GM19099 (cell line): ENCODE measurements around the gene SDHA.

Experiments
- POLR2A ChIP-seq: IDR thresholded peaks from 3 replicates; pipeline ENCODE4 v1.6.1; 2011; ENCODE audit warnings: low read depth; ENCODE audit not compliant: insufficient read length; ENCODE audit errors: extremely low read depth

SDHA gene

GRCh38 chr5:217494-218456, at the start of gene SDHA, which contains the start of gene CCDC127:
SDHA (plus strand) TSS chr5:218320; CDS start chr5:218356, 36 bp downstream.
CCDC127 (minus strand) TSS chr5:218153; CDS start chr5:216849, 1,304 bp downstream.
- peak; percentile 77 for TF ChIP-seq POLR2A

DNA sequence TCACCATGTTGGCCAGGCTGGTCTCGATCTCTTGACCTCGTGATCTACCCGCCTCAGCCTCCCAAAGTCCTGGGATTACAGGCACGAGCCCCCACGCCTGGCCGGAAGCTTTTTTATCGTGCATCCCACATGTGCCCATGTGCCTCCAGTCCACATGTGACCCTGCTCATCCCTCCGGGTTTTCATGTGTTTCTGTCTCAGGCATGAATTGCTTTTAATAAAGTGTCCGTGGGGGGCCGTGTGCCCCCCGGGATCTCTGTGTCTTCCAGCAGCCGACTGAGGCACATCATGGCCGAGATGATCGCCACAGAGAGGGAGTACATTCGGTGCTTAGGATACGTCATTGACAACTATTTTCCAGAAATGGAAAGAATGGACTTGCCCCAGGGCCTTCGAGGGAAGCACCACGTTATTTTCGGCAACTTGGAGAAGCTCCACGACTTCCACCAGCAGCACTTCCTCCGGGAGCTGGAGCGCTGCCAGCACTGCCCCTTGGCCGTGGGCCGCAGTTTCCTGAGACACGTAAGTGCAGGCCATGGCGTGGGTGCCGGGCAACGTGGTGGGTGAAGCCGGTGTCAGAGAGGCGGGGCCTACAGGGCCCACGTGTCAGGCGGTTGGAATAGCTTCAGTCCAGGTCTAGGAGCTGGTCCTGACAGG, 48.9 kb upstream of the SDHA start:
- no peak for TF ChIP-seq POLR2A

DNA sequence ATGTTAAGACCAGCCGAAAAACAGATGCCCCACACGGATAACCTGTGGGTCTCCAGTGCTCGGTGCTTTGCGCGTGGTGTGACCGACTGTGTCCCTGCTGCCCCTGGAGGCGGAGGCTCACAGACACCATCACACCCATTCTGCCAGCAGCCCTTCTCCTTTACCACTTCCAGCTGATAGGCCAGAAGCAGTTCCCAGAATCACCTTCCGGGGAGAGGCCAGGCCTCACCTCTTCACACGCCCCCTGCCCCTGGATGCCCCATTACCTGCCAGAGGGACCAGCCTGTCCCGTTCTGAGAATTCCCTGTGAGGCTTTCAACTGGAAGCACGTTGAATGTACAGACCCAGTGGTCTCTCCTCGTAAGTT, 48.4 kb upstream of the SDHA start:
- TF ChIP-seq POLR2A, result no peak

GRCh38 chr5:170971-171800, 46.9 kb upstream of the SDHA start:
- no peak for TF ChIP-seq POLR2A

- TF ChIP-seq POLR2A, result no peak
These were observed 46.3 kb upstream of the SDHA start for GRCh38 chr5:171801-172331.

GRCh38 chr5:172421-172820, 45.7 kb upstream of the SDHA start:
- no peak for TF ChIP-seq POLR2A

DNA sequence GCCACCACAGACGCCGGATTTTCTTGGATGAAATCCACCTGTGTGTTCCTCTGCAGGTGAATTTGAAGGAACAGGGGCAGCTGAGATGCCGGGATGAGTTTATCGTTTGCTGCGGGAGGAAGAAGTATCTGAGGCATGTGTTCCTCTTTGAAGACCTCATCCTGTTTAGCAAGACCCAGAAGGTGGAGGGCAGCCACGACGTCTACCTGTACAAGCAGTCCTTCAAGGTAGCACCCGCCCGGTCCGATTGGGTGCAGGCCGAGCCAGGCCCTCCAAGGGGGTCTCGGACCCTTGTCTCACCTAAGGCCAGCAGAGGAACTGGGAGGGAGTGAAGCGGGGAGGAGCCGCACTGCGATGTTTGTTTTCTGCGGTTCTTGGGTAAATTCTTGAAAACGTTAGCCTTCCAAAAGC, 45.3 kb upstream of the SDHA start:
- TF ChIP-seq POLR2A, result no peak

DNA sequence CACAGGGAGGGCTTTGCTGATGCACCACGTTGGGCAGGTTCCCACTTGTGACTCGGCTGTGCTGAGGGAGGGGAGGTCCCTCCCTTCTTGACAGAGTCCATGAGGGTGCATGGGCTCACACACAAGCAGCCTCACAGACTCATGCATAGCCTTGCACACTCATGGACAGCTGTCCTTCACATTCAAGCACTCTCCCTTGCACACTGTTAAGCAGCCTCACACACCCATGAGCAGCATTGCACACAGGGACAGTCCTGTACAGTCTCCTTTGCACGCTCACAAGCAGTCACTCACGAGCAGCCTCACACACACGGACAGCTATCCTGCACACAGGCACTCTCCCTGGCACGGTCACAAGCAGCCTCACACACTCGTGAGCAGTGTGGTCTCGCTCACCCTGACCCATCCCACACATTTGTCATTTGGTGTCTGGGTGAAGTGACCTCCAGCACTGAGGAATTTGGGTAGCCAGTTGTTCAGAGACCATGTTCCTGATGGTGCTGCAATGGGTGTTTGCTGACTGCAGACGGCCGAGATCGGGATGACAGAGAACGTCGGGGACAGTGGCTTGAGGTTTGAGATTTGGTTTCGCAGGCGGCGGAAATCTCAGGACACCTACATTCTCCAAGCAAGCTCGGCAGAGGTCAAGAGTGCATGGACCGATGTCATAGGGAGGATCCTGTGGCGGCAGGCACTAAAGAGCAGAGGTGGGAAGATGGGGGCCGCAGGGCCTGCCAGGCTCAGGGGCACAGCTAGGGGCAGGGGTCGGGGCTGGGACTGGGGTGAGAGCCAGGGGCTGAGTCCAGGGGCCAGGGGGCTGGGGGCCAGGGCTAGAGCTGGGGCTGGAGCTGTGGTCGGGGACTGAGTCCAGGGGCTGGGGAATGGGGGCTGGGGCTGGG, 44.5 kb upstream of the SDHA start:
- no peak for TF ChIP-seq POLR2A

GRCh38 chr5:174291-174600, 43.9 kb upstream of the SDHA start:
- no peak for TF ChIP-seq POLR2A

DNA sequence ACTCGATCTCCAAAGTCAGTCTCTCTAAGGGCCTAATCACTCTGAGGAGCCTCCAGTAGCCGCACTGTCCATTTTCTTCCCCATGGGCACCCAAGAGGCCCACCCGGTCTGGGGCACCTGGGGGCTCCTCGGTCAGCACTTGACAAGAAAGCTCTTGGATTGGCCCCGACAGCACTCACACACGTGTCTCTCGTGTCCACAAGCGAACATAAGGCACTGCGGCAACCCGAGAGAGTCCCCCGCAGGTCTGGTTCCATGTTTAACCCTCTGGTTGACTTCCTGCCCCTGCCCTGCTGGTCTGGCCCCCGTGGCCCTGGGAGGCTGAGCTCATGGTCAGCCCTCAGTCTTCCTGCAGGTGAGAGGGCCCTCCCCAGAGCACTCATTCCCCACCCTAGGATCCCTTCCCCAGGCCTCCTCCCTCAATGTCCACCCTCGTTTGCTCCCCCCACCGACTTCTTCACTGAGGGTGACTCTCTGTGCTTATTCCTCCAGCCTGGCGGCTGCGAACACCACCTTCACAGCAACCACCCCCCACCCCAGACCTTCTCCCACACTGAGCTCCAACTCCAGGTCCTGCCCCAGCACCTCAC, 43.1 kb upstream of the SDHA start:
- TF ChIP-seq POLR2A, result no peak

DNA sequence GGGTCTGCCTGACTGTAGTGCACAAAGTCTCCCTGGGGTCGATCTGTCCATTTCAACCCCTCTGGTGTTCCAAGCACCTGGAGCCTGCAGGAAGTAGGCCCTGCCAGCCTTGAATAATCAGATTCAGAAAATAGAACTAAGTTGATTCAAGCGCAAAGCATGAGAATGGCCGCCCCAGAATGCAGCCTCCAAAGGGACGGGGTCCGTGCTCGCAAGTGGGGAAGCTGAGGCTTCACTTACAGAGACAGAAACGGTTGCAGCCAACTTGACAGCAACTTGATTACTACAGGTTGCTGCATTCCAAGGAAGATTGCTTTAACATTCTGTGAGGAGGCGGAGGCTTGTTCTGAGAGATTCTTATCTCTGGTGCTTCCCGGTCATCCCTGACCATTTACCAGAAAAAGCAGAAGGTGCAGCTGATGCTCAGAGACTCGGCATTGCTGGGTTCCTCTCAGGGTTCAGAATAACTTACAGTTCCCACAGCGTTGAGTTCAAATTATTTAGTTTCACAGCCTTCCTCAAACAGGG, 41.8 kb upstream of the SDHA start:
- no peak for TF ChIP-seq POLR2A

GRCh38 chr5:178110-178509, 40.0 kb upstream of the SDHA start:
- TF ChIP-seq POLR2A, result no peak

- TF ChIP-seq POLR2A, result no peak
These were observed 38.7 kb upstream of the SDHA start for GRCh38 chr5:179401-179800.

DNA sequence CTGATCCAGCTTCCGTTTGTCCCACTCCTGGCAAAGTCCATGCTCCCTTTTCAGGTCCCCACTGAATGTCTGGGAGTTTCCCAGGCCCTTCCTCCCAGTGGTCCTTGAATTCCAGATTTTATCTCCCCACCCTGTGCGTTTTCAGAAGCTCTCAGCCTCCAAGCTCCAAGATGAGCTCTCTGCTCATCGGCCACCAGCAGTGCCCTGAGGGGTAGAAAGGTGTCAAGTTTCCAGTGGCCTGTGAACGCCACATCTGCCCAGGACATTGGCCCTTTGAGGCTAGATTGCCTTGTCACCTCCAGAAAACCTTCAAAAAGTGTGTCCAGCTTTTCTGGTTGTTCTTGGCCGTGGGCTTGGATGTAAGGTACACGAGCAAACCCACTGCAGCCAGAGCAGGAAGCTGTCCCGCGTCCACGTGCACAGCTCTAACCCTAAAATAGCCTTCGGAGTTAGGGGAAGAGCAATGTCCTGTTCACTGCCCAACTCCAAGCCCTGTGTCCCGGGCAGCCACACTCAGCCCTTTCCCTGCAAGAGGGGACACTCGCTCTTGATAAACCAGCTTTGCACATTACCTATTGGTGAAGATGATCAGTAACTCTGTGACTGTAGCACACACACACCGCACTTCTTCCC, 37.7 kb upstream of the SDHA start:
- no peak for TF ChIP-seq POLR2A

DNA sequence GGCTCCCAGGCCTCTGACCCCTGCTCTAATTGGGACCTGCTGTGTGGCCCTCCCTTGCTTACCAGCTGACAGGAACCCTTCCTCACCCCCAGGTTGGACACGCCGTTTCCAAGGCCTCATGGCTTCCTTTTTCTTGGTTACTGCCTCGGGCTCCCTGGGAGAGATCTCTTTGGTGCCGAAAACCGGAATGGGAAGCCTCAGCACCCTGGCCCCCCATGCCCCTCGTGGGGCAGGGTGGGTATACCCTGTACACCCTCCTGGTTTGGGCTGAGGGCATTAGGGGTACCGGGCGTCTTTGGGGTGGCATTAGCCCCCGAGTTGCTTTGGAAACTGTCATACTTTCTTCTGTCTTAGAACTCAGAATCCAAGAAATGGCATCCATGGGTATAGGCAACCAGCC, 37.0 kb upstream of the SDHA start:
- no peak for TF ChIP-seq POLR2A
